Measurements from ENCODE around the gene ZFAND2B. TPM values are rescaled to one million over a fixed set of nuclear protein-coding genes. Genes with fewer than 3 reads are reported as not detected.

ZFAND2B gene
- total and polyA plus RNA-seq, 2 experiments from 2014 or later, result 16.3 to 30.0 TPM

DNA sequence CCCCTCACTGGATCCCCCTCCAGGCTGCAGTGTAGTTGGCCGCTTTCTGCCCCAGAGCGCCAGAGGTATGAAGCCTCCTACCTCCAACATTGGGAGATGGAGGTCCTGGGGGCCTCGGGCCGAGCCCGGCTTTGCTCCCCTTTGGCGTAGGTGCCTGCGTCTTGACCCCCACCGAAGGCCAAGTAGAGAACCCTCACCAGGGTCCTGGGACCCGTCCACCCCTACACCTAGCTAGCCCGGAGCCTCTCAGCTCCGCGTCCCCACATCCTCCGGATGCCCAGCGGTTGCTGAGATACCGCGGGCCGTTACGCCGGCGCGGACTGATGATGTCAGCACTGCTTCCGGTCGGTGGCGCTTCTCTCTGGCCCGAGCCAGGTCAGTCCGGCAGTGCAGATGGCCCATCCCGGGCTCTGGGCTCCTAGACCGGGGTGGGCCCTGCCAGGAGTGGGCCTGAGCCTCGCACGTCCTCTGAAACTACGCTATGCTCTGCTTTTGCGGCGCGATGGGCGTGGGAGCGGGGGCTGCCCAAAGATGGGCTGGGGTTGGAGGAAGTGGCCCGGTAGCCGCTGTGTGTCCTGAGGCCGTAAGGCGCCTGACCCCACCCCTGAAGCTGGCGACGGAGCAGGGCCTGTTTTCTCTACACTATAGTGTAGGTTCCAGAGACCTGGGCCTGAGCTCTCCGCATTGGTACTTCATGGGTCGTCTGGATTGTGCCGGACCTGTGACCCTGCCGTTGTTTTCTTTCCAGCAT lies 38.7 kb downstream of the ZFAND2B start, which contains the start of the genes GLB1L and STK16 (continued):
- TF ChIP-seq, protein P1, sequence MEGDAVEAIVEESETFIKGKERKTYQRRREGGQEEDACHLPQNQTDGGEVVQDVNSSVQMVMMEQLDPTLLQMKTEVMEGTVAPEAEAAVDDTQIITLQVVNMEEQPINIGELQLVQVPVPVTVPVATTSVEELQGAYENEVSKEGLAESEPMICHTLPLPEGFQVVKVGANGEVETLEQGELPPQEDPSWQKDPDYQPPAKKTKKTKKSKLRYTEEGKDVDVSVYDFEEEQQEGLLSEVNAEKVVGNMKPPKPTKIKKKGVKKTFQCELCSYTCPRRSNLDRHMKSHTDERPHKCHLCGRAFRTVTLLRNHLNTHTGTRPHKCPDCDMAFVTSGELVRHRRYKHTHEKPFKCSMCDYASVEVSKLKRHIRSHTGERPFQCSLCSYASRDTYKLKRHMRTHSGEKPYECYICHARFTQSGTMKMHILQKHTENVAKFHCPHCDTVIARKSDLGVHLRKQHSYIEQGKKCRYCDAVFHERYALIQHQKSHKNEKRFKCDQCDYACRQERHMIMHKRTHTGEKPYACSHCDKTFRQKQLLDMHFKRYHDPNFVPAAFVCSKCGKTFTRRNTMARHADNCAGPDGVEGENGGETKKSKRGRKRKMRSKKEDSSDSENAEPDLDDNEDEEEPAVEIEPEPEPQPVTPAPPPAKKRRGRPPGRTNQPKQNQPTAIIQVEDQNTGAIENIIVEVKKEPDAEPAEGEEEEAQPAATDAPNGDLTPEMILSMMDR (conservative IDR thresholded peaks at IDR 0.05; ENCODE audit: low read depth in 2 of 2), result no peak
- TF ChIP-seq NANOG (IDR thresholded peaks at IDR 0.05; ENCODE audit: borderline replicate concordance), result no peak
- TF ChIP-seq POLR2AphosphoS5 (IDR thresholded peaks at IDR 0.05; ENCODE audit: low read depth), result peak; percentile 91
- peak; percentile 84 for TF ChIP-seq ETS1 (IDR thresholded peaks at IDR 0.05)
- TF ChIP-seq STAT1 (IDR thresholded peaks at IDR 0.05; ENCODE audit: unreplicated experiment), result no peak
- no peak for TF ChIP-seq ZNF462 (CRISPR knock-in tag; IDR thresholded peaks at IDR 0.05)

All from GM23338 (cell line).